NT2/D1 (cell line): ENCODE results near the gene NSD2.

Experiments used
- YY1 ChIP-seq: IDR thresholded peaks from 2 replicates; pipeline ENCODE4 v1.6.1; 2011; ENCODE audit not compliant: insufficient read length, insufficient read depth
- ZNF274 ChIP-seq: IDR thresholded peaks from 2 replicates; pipeline ENCODE4 v1.6.1; 2011; ENCODE audit warnings: mild to moderate bottlenecking, low read depth, low read length

- TF ChIP-seq ZNF274: no peak
- TF ChIP-seq YY1: no peak
Measured at GRCh38 chr4:1943928-1944327, 72.7 kb downstream of the NSD2 start.
